Activated CD8-positive, alpha-beta memory T cell treated with anti-CD3 and anti-CD28 coated beads, Interleukin-2, amount 50 U/mL, for 24 hours (primary cell): ENCODE measurements around the gene TMCO6.
"Not testable (repeated sequence)": the region's sequence is repeated elsewhere in the genome, so short reads cannot be mapped to it uniquely, and the experiment has no call there.

Experiments used
- DNase-seq: peaks from one replicate; pipeline ENCODE4 v3.0.0-alpha.2; 2020; ENCODE audit errors: extremely low read depth

Gene TMCO6

DNA sequence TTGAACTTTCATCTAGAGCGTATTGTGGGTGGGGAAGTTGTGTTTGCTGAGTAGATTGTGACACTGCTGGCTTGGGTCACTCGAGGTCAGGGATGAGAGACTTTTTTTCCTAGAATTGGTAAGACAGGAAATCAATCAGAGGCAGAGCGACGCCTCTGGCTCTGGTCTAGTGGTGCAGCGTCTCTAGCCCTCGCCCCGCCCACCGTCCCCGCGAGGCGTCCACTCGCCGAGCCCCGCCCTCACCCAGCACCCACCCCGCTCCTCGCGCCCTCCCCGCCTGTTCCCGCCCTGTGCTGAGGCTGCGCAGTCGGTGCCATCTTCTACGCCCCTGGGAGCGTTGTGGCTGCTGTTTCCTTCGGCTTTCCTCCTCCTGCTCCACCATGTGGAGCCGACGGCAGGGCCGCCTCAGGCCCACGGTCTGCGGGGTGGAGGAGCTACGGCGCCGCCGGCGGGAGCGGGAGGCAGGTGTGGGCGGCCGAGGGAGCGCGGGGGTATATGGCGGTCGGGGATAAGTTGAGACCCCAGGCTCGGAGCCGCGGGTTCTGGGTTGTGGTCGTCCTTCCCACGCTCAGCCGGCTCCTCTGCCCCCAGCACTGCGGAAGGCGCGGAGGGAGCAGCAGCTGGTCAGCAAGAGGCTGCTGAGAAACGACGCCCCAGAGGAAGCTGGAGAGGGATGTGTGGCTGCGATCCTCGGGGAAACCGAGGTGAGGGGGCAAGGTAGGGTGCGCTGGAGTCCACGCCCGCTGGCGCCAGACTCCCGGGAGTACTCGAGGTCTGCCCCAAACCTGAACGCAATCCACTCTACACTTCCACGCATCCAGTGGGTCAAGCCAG lies at the start of gene TMCO6:
TMCO6 (plus strand) TSS at position 304 of the 834 bp plus-strand sequence; CDS start at position 381, 77 bp downstream.
- DNase-seq: peak; percentile 91

DNA sequence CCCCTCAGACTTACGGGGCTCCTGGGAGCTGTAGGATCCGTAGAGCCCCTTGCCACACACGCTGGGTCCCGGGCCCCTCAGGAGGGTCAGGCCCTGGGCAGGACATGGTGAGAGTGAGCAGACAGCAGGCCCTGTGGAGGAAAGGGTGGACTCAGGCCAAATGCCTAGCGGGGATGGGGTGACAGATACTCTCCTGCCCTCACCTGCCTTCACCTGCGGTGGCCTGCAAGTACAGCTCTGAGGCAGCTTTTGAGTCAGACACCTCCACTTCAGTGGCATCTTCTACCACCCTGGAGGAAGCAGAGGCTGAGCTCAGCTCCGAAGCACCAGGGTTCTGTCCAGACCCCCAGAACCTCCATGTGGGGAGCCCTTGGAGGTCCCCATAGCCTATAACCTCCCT lies 48.4 kb upstream of the TMCO6 start:
- DNase-seq: no peak

DNA sequence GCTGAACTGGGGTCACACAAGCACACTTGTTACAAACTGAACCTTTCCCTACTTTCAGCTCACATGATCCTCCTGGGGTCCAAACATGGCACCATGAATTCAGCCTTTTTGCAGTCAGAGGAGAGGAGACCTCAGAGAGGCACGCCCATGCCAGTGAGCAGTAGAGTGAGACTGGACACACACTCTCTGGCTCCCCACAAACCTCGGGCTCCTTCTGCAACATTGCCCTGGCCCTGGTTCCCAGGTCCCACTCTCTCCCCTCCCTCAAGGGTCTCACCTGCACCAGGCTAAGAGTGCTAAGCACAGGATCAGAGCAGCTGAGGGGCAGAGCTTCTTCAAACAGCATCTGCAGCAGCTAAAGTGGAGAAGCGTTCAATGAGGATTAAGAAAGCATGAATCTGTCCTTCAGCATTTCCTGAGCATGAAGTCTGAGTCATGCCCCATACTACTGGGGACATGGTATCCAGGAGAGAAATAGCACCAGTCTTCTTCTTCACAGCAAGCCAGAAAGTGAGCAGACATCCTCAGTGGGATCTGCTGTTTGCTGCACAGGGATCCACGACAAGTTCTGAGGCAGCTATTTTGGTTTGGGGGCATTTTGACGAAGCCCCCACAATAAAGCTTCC lies 47.4 kb upstream of the TMCO6 start:
- no peak for DNase-seq

DNA sequence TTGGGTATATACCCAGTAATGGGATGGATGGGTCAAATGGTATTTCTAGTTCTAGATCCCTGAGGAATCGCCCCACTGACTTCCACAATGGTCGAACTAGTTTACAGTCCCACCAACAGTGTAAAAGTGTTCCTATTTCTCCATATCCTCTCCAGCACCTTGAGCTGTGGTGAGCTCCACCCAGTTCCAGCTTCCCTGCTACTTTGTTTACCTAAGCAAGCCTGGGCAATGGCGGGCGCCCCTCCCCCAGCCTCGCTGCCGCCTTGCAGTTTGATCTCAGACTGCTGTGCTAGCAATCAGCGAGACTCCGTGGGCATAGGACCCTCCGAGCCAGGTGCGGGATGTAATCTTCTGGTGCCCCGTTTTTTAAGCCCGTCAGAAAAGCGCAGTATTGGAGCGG lies 46.2 kb upstream of the TMCO6 start:
- not testable (repeated sequence) for DNase-seq

DNA sequence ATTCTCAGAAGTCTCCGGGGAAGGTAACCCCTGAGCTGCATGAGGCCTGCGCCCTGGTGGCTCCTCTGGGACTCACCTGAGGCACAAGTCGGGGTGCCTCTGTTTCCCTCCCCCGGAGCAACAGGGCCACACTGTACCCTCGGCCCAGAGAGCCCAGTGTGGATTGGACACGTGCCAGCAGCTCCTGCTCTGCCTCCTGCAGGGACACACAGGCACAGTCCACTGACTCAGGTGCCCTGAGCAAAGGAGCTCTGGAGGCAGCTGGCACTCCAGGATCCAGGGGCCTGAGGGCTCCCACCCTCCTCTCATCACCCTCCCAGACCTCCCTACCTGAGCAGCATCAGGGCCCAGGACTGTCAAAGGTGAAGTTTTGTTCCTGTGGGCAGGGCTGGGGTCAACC lies 45.1 kb upstream of the TMCO6 start:
- no peak for DNase-seq

DNA sequence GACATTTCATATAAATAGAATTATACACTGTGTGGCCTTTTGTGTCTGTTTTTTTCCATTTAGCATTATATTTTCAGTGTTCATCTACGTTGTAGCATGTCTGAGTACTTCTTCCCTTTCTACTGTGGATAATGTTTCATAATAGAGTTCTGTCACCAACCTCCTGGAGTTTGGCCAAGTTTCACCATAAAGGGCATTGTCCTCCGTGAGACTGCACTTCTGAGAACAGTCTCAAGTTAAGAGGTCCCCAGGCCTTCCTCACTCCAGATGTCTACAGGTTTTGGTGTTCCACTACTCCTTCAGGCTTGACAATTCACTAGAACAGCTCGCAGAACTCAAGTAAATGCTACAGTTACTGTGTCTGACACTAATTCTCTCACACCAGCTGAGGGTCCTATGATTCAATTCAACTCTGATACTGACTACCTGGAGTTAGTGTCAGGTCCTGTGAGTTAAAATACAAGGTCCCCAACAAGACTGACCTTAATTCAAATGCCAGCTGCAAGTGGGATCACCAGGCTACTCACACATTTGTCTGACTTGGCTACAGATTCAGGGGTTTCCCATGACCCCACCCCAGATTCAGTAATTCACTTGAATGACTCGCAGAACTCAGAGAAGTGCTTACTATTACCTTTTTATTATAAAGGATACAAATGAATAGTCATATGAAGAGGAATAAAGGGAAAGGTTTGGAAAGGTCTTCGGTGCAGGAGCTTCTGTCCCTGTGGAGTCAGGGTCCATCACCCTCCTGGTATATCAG lies 43.5 kb upstream of the TMCO6 start:
- no peak for DNase-seq

DNA sequence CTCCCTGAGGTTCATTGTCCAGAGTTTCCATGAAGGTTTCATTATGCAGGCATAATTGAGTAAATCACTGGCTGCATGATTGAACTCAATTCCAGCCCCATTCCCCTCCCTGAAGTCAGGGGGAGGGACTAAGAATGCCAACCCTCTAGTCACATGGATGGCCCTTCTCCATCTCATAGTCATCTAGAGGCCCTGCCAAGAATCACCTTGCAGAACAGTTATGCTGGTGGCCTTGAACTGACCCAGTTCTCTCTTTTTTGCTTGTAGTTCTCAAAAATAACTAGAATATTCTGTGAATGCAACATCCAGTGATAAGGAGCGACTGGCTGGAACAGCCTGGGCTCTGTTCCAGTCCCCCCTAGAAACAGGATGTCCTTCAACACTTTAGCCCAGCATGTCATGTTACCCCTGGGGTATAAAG lies 42.9 kb upstream of the TMCO6 start:
- no peak for DNase-seq

DNA sequence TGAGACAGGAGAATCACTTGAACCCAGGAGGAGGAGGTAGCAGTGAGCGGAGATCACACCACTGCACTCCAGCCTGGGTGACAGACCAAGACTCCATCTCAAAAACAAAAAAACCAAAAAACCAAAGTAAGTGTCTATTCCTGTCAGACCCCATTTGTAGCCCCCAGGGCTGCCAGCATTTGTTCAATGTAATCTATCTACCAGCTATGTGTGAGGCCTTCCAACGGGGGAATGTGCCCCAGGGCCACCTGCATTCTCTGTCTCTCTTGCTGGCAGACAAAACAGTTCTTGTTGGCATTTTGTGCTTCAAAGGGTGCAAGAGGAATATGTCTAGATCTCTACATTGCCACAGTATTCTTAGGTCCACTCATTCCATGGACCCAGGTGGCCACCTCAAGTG lies 40.4 kb upstream of the TMCO6 start:
- DNase-seq: no peak

DNA sequence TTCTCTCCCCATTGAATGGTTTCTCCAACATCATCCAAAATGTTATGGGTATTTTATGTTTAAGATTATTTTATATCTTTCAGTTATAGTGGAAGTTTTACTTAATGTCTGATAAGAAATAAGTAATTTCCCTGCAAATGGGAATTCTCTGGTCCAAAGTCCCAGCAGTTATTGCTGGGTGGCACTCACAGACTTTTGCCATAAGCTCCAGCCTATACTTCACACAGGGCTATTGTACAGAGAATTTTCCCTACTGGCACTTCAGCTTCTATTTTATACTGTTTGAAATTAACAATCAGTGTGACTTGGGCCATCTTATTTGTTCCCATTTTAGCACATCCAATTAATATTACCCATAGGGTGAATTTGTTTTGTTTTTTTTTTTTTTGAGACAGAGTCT lies 39.2 kb upstream of the TMCO6 start:
- DNase-seq: no peak

DNA sequence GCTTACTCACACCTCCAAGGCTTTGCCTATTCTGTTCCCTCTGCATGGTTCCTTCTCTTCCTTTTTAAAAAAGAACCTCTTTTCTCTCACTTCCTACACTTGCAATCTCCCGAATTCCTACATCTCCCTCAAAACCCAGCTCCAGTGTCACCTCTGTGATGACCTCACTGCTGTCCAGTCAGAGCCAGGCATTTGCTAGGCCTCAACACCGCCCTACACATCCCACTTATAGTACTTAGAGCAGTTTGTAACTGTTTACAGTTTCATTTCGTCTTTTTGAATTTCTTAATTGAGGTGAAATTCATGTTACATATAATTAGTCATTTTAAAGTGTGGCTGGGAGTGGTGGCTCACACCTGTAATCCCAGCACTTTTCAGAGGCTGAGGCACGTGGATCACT lies 37.1 kb upstream of the TMCO6 start:
- DNase-seq: no peak

DNA sequence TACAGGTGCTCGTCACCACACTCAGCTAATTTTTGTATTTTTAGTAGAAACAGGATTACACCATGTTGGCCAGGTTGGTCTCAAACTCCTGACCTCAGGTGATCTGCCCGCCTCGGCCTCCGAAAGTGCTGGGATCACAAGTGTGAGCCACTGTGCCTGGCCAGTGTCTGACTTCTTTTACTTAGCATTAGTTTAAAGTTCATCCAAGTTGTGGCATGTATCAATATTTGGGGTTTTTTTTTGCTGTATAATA lies 35.9 kb upstream of the TMCO6 start:
- not testable (repeated sequence) for DNase-seq

DNA sequence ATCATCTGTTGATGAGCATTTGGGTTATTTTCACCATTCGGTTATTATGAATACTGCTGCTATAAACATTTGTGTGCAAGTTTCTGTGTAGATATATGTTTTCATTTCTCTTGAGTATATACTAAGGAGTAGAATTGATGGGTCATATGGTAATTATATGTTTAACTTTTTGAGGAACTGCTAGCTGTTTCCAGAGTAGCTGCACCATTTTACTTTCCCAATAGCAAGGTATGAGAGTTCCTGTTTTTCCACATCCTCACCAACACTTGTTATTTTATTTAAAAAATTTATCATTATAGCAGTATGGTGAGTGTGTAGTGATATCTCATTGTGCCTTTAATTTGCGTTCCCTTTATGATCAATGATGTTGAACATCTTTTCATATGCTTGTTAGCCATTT lies 35.5 kb upstream of the TMCO6 start:
- no peak for DNase-seq

DNA sequence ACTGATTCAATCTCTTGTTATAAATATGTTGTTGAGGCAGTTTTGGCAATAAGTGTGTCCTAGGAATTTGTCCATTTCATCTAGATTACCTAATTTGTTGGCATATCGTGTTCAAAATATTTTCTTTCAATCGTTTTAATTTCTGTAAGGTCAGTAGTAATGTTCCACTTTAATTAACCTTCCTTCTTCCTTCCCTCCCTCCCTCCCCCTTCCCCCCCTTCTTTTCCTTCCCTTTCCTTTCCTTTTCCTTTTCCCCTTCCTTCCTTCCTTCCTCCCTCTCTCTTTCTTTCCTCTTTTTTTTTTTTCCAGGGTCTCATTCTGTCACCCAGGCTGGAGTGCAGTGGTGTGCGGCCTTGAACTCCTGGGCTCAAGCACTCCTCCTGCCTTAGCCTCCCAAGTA lies 33.4 kb upstream of the TMCO6 start:
- no peak for DNase-seq

DNA sequence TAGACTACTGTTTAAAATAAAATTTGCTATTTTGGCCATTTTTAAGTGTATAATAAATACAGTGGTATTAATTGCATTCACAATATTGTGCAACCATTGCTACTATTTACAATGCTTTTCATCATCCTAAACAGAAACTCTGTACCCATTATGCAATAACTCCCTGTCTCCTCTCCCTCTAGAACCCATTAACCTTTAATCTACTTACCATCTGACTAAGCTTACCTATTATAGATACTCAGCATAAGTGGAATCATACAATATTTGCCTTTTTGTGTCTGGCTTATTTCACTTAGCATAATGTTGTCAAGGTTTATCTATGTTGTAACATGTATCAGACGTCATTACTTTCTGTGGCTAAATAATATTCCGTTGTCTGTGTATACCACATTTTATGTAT lies 32.2 kb upstream of the TMCO6 start:
- no peak for DNase-seq

DNA sequence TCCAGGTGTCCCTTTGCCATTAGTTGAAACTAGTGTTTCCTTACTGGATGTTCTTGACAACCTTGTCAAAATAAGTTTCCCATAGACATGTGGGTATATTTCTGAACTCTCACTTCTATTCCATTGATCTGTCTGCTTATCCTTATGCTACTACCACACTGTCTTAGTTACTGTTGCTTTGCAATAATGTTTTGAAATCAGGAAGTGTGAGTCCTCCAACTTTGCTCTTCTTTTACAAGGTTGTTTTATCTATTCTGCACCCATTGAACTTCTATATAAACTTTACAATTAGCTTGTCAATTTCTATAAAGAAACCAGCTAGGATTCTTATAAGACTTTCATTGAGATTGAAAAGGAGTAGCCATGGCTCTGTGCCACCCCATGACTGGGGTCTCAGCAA lies 30.5 kb upstream of the TMCO6 start:
- no peak for DNase-seq

DNA sequence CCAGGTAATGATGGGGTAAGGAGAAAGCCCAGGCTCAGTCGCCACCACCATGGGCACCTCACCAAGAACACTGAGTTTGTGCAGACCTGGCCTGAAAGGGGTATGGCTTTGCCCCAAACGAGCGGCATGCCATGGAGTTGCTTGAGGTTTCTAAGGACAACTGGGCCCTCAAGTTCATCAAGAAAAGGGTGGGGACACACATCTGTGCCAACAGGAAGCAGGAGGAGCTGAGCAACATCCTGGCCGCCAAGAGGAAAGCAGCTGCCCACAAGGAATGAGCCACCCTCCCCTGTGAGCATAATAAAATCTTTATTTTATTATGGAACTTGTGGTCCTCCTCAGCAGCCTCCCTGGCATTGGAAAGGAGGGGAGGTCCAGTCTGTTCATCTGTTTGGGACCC lies 30.1 kb upstream of the TMCO6 start:
- DNase-seq: no peak

DNA sequence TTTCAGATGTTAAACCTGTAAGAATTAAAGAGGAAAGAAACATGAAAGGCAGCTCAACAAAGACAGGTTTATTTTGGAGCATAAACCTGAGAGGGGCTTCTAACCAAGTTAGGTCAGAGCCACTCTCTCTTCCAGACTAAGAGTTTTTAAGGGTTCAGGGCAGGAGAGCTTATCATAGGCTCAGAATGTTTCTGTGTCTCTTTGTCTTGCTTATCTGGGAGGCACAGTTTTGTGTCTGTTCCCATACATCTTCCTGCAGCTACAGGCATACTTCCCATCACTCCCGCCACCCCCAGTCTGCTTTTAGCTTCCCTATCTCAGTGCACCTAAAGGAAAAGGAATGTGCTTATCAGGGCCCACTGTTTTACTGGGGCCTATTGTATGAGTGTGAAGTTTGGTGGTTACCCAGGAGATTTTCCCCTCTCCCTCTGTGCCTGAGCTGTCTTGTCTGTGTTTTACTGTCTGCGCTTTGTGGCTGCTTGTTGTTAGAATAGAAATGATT lies 28.2 kb upstream of the TMCO6 start:
- no peak for DNase-seq

DNA sequence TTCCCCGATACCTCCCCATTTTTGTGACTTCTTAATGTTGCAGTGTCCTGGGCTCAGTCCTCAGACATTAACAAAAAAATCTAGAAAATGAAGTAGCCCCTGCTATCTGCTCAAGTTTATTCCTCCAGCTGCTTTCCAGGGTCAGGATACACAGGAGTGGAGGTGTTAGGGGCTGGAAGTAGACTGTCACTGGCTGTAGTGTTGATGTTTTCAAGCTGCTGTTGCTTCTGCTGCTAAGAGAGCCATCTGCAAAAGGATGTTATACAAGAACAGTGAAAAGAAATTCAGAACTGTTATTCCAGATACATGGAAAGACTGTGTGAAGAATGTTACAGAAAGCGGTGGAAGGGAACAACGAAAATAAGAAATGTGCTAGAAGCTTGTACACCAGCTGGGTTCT lies 16.9 kb upstream of the TMCO6 start:
- DNase-seq: no peak

DNA sequence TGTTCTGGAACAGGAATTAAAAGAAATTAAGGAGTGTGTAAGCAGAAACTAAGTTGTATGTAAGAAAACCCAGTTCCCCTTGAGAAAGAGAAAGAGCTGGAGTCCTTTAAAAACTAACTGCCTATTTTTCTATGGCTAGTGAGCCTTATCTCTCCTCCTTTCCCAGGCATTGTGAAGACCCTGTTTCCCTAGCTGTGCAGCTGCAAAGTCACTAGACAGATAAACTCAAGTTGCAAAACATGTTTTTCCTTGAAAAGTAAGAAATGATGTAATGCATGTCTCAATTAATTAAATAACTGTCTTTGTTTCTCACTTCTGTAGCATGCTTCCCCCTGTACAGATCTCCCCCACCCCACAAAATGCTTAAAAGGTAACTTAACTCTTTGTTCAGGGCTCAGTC lies 16.2 kb upstream of the TMCO6 start:
- DNase-seq: not testable (repeated sequence)

DNA sequence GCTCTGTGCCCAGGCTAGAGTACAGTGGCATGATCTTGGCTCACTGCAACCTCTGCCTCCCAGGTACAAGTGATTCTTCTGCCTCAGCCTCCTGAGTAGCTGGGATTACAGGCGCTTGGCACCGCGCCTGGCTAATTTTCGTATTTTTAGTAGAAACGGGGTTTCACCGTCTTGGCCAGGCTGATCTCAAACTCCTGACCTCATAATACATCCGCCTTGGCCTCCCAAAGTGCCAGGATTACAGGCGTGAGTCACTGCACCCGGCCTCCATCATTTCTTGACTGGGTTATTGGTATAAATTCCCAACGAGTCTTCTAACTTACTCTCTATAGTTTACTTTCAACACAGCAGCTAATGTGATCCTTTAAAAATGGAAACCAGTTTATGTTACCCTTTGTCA lies 14.4 kb upstream of the TMCO6 start:
- not testable (repeated sequence) for DNase-seq

DNA sequence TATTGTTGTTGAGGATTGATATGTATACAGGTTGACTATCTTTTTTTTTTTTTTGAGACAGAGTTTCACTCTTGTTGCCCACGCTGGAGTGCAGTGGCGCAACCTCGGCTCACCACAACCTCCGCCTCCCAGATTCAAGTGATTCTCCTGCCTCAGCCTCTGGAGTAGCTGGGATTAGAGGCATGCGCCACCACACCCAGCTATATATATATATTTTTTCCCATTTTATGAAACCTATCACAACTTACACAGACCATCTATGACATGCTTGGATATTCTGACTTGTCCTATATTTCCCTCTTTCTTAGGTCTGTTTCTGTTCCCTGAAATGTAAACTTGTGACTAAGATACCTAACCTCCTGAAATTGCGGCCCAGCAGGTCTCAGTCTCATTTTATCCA lies 11.3 kb upstream of the TMCO6 start:
- DNase-seq: no peak

DNA sequence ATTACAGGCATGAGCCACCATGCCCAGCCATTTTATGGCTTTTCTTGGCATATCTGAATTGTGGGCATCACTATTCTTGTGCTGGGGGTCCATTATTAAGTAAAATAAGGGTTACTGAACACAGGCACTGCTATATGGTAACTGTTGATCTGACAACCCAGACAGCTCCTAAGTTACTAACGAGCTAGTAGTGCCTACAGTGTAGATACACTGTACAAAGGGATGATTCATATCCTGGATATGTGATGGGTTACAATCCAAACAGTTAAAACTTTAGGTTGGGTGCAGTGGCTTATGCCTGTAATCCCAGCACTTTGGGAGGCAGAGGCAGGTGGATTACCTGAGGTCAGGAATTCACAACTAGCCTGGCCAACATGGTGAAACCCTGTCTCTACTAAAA lies 10.5 kb upstream of the TMCO6 start:
- no peak for DNase-seq
